SK-N-SH (cell line): ENCODE data around the gene MPC1. TPM values are rescaled to one million over a fixed set of nuclear protein-coding genes. Genes with fewer than 3 reads are reported as not detected.

Experiments used
- CTCF ChIA-PET: fragments of 300-600, 350-600 bp; formaldehyde crosslinking; extraction: SDS; loops from one replicate; lab custom pipeline; 2021; lab: Yijun Ruan, JAX
- POLR2A ChIA-PET: fragments of 350-600 bp; sonication (Branson Sonifier 250); formaldehyde crosslinking; extraction: SDS; loops from one replicate; lab custom pipeline; 2020; ENCODE audit warnings: antibody characterized with exemption, inconsistent platforms; lab: Yijun Ruan, JAX
- DNase-seq: peaks from one replicate; pipeline ENCODE4 v3.0.0; 2012
- H2AFZ ChIP-seq: fragments of 200-600 bp; sonication (generic); 2 replicates; pipeline ENCODE4 v1.8.1; 2016; ENCODE audit warnings: antibody characterized with exemption, mild to moderate bottlenecking, low read depth
- H3F3A ChIP-seq: fragments of 200-600 bp; sonication (generic); replicated peaks from 2 replicates; pipeline ENCODE3; 2016; ENCODE audit warnings: antibody characterized with exemption, mild to moderate bottlenecking; ENCODE audit not compliant: insufficient read depth
- H3K27ac ChIP-seq, 2 experiments: fragments of 200-500 bp in 1 of 2; fragments of 200-600 bp in 1 of 2; sonication (Bioruptor generic) in 1 of 2; sonication (generic), shearing (Covaris generic) in 1 of 2; 2 replicates each; pipeline versions ENCODE4 v1.5.1 to v1.6.1; 2014 to 2016; ENCODE audit warnings: low read depth in 2 of 2, inconsistent platforms in 1 of 2, low read length in 1 of 2, mild to moderate bottlenecking in 1 of 2, mixed read lengths in 1 of 2
- H3K27me3 ChIP-seq: fragments of 200-600 bp; sonication (generic), shearing (Covaris generic); 2 replicates; pipeline ENCODE4 v1.6.1; 2016; ENCODE audit warnings: mixed run types; ENCODE audit not compliant: insufficient read depth
- H3K36me3 ChIP-seq, 2 experiments: fragments of 200-500 bp in 1 of 2; fragments of 200-600 bp in 1 of 2; sonication (Bioruptor generic) in 1 of 2; sonication (generic) in 1 of 2; replicated peaks in 1 of 2; 2 replicates each; pipeline versions ENCODE3 to v1.5.1; 2014 to 2016; ENCODE audit warnings: low read length in 1 of 2, mild to moderate bottlenecking in 1 of 2; ENCODE audit not compliant: insufficient read depth in 2 of 2, control insufficient read depth in 1 of 2
- H3K4me1 ChIP-seq, 2 experiments: fragments of 200-500 bp in 1 of 2; fragments of 200-600 bp in 1 of 2; sonication (Bioruptor generic) in 1 of 2; sonication (generic), shearing (Covaris generic) in 1 of 2; 2 replicates each; pipeline versions ENCODE4 v1.5.1 to v1.6.1; 2014 to 2016; ENCODE audit warnings: low read depth in 1 of 2, low read length in 1 of 2, mixed run types in 1 of 2; ENCODE audit not compliant: insufficient read depth in 2 of 2, control insufficient read depth in 1 of 2
- H3K4me2 ChIP-seq: fragments of 200-600 bp; sonication (generic), shearing (Covaris generic); 2 replicates; pipeline ENCODE4 v1.6.1; 2017; ENCODE audit warnings: mixed run types
- H3K4me3 ChIP-seq, 2 experiments: fragments of 200-500 bp in 1 of 2; fragments of 200-600 bp in 1 of 2; sonication (Bioruptor generic) in 1 of 2; sonication (generic), shearing (Covaris generic) in 1 of 2; 2 replicates each; pipeline versions ENCODE4 v1.5.1 to v1.8.1; 2014 to 2016; ENCODE audit warnings: low read depth in 2 of 2, inconsistent platforms in 1 of 2, low read length in 1 of 2, mild to moderate bottlenecking in 1 of 2, mixed read lengths in 1 of 2, moderate library complexity in 1 of 2
- H3K79me2 ChIP-seq: fragments of 200-600 bp; sonication (generic); 2 replicates; pipeline ENCODE4 v1.8.1; 2017; ENCODE audit warnings: mild to moderate bottlenecking; ENCODE audit not compliant: insufficient read depth
- H3K9ac ChIP-seq: fragments of 200-600 bp; sonication (generic); 2 replicates; pipeline ENCODE4 v1.6.1; 2017; ENCODE audit warnings: mixed run types
- H3K9me2 ChIP-seq: fragments of 200-600 bp; sonication (generic); 2 replicates; pipeline ENCODE4 v1.6.1; 2017; ENCODE audit warnings: mixed run types
- H3K9me3 ChIP-seq: fragments of 200-600 bp; sonication (generic); 2 replicates; pipeline ENCODE4 v1.6.1; 2017; ENCODE audit warnings: mixed run types, mild to moderate bottlenecking, moderate library complexity
- H4K20me1 ChIP-seq: fragments of 200-600 bp; sonication (generic); 2 replicates; pipeline ENCODE4 v1.6.1; 2017; ENCODE audit warnings: mild to moderate bottlenecking, mixed run types; ENCODE audit not compliant: insufficient read depth
- CTCF ChIP-seq: fragments of 200-600 bp; sonication (generic); IDR thresholded peaks from 2 replicates; pipeline ENCODE4 v1.6.1; 2017; ENCODE audit warnings: antibody characterized with exemption, mild to moderate bottlenecking, moderate library complexity
- ELF1 ChIP-seq: IDR thresholded peaks from 2 replicates; pipeline ENCODE4 v1.4.0; 2012
- EP300 ChIP-seq, 2 experiments: IDR thresholded peaks; 2 replicates each; pipeline versions ENCODE4 v1.4.0 to v1.6.1; 2012; ENCODE audit warnings: borderline replicate concordance in 1 of 2, low read depth in 1 of 2, low read length in 1 of 2
- EZH2phosphoT487 ChIP-seq: fragments of 200-600 bp; sonication (generic); IDR thresholded peaks from 2 replicates; pipeline ENCODE4 v1.6.1; 2017; ENCODE audit warnings: low read depth, mixed run types, mild to moderate bottlenecking, antibody characterized with exemption, moderate library complexity, borderline replicate concordance
- FOXM1 ChIP-seq: IDR thresholded peaks from 2 replicates; pipeline ENCODE4 v1.4.0; 2012; ENCODE audit warnings: low read depth, mild to moderate bottlenecking
- GABPA ChIP-seq: IDR thresholded peaks from 2 replicates; pipeline ENCODE4 v1.4.0; 2012; ENCODE audit warnings: low read depth, mild to moderate bottlenecking
- GATA2 ChIP-seq: sonication (generic); formaldehyde crosslinking; IDR thresholded peaks from 2 replicates; pipeline ENCODE4 v1.5.0; 2020; ENCODE audit warnings: mild to moderate bottlenecking, missing genetic modification reagents
- MEF2A ChIP-seq: IDR thresholded peaks from 2 replicates; pipeline ENCODE4 v1.4.0; 2012; ENCODE audit warnings: low read depth, borderline replicate concordance
- MXI1 ChIP-seq: IDR thresholded peaks from 2 replicates; pipeline ENCODE4 v1.6.1; 2012; ENCODE audit warnings: mild to moderate bottlenecking, low read depth, low read length, improper control_type of control experiment
- NFIC ChIP-seq: IDR thresholded peaks from 2 replicates; pipeline ENCODE4 v1.4.0; 2012; ENCODE audit warnings: borderline replicate concordance
- NRF1 ChIP-seq: IDR thresholded peaks from 2 replicates; pipeline ENCODE4 v1.6.1; 2012; ENCODE audit warnings: low read depth, mild to moderate bottlenecking, low read length
- POLR2AphosphoS5 ChIP-seq: IDR thresholded peaks from 2 replicates; pipeline ENCODE4 v1.6.1; 2012; ENCODE audit warnings: low read depth, low read length
- RAD21 ChIP-seq: IDR thresholded peaks from 2 replicates; pipeline ENCODE4 v1.6.1; 2012; ENCODE audit warnings: mild to moderate bottlenecking, low read length
- RCOR1 ChIP-seq: fragments of 150-350 bp; IDR thresholded peaks from 2 replicates; pipeline ENCODE4 v1.6.1; 2017; ENCODE audit warnings: antibody characterized with exemption, low read length
- SIN3A ChIP-seq: IDR thresholded peaks from 2 replicates; pipeline ENCODE4 v1.6.1; 2012; ENCODE audit warnings: low read depth, mild to moderate bottlenecking, low read length, moderate library complexity, borderline replicate concordance
- TAF1 ChIP-seq: IDR thresholded peaks from 2 replicates; pipeline ENCODE4 v1.6.1; 2012; ENCODE audit warnings: low read depth, mild to moderate bottlenecking, low read length, moderate library complexity, borderline replicate concordance
- TCF12 ChIP-seq: IDR thresholded peaks from 2 replicates; pipeline ENCODE4 v1.4.0; 2012
- TEAD4 ChIP-seq: IDR thresholded peaks from 2 replicates; pipeline ENCODE4 v1.4.0; 2012; ENCODE audit warnings: mild to moderate bottlenecking, borderline replicate concordance; ENCODE audit not compliant: insufficient read depth
- WGBS: methylation state at CpG from one replicate; pipeline ENCODE4 v1.1.6; 2017; ENCODE audit warnings: low lambda C conversion rate; 5-methylcytosine and 5-hydroxymethylcytosine counted together
- polyA plus RNA-seq, 3 experiments: library from polyadenylated mRNA; depleted of rRNA; stranded (reverse); fragments of >200 nt; gene quantifications; 2 replicates each; pipeline ENCODE4 v1.2.3, GENCODE V29; 2012
- TF ChIP-seq, protein P1 (sequence below): IDR thresholded peaks from 2 replicates; pipeline ENCODE4 v1.4.0; 2012; ENCODE audit warnings: low read depth, borderline replicate concordance

The MPC1 gene
- polyA plus RNA-seq, 1 of the 3 experiments (the other 2 are of a cell fraction) = 13.6 TPM

DNA sequence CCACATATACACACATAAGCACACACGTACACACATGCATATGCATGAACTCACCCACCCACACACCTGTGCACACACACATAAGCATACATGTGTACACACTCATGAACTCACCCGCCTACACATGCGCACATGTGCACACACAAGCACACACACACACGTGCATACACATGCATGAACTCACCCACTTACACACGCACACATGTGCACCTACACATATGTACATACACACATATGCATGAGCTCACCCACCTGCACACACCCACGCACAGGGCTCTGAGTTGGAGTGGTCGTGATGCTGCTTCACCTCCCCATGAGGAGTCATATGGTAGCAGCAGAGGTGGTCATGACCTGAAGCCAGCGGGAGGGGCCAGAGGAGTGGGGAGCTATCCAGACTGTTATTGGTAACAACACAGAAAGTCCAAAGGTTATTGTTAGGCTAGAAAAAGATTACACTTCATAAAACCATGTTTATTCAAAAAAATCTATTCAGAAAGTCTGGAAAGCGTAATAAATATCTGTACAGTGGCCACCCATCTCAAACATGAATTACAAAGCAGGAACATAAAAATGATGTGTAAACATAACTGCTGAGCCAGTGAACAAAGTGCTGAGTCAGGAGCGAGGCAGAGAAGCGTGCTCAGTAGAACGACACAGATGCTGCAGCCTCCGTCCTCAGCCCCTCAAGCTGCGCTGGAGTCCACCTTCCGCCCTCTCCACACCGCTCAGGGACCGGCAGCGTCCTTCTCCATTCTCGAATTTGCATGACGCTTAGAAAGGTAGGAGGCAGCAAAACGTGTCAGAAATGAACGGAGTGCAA is 26.4 kb upstream of the MPC1 start:
- Histone ChIP-seq H3K9ac (no peak overlapping the region), H3K4me1 (no peaks in the 10 kb centered on the region; a peak in 1 of 4 replicates), H2AFZ (no peak overlapping the region), H3K79me2 (no peaks in the 10 kb centered on the region), H3K9me3 (no peaks in the 10 kb centered on the region), H4K20me1 (no peaks in the 10 kb centered on the region), H3K9me2 (no peaks in the 10 kb centered on the region), H3K36me3 (peaks cover 5 to 47% of the 10 kb centered on the region in 2 experiments), H3K27ac (no peak overlapping the region; a peak in 1 of 4 replicates), H3K4me3 (no peak overlapping the region), H3K4me2 (no peak overlapping the region), H3K27me3 (no peaks in the 10 kb centered on the region), H3F3A (no peaks in the 10 kb centered on the region)
- DNase-seq = no peak
- ChIA-PET CTCF (interaction anchor here (0.9 to 1.9 kb wide), 3 partner anchors 96 to 156 kb away, joined by 3 to 5 read pairs (median 3); no protein-coding TSS in a partner anchor), POLR2A (no interaction called here)
- no peak for TF ChIP-seq TCF12
- no peak for TF ChIP-seq TAF1
- no peak for TF ChIP-seq GATA2 (CRISPR knock-in tag)
- TF ChIP-seq, protein P1, sequence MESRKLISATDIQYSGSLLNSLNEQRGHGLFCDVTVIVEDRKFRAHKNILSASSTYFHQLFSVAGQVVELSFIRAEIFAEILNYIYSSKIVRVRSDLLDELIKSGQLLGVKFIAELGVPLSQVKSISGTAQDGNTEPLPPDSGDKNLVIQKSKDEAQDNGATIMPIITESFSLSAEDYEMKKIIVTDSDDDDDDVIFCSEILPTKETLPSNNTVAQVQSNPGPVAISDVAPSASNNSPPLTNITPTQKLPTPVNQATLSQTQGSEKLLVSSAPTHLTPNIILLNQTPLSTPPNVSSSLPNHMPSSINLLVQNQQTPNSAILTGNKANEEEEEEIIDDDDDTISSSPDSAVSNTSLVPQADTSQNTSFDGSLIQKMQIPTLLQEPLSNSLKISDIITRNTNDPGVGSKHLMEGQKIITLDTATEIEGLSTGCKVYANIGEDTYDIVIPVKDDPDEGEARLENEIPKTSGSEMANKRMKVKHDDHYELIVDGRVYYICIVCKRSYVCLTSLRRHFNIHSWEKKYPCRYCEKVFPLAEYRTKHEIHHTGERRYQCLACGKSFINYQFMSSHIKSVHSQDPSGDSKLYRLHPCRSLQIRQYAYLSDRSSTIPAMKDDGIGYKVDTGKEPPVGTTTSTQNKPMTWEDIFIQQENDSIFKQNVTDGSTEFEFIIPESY = no peak
- TF ChIP-seq TEAD4 = no peak
- TF ChIP-seq EP300 (IDR thresholded peaks at IDR 0.05; ENCODE audit: borderline replicate concordance in 1 of 2, low read depth in 1 of 2, low read length in 1 of 2) = no peak
- TF ChIP-seq GABPA = no peak
- TF ChIP-seq MEF2A = no peak
- TF ChIP-seq NFIC = no peak
- no peak for TF ChIP-seq POLR2AphosphoS5
- no peak for TF ChIP-seq RCOR1
- WGBS = 90% methylated on average over 22 of the region's 22 CpGs

DNA sequence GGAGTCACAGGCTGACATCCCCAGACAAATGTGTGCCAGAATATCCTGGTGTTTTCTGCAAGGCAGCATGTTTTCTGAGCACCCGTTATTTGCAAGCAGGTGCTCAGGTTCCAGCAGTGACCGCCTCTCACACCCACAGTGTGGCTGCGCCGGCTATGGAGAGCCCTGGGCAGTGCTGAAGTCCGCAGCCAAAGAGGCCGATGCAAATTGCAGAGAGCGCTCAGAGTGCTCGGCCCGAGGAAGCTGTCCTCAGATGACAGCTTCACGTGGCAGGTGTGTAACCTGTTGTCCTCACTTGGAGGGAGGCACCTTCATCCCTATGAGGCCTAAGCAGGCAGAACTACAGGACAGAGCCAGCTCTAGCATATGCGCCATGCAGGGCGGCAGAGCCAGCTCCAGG is 23.5 kb upstream of the MPC1 start:
- no peak for DNase-seq
- TF ChIP-seq POLR2AphosphoS5 (no peak), TCF12 (no peak), SIN3A (no peak), ELF1 (no peak), EZH2phosphoT487 (no peak), MXI1 (no peak), FOXM1 (no peak), CTCF (no peak), NRF1 (no peak), RAD21 (no peak)
- TF ChIP-seq, protein P1 = no peak
- Histone ChIP-seq H3K36me3 (peaks cover 3 to 21% of the 10 kb centered on the region in 2 experiments), H3K4me3 (no peak overlapping the region), H3K27ac (no peak overlapping the region), H3K9me2 (no peaks in the 10 kb centered on the region), H2AFZ (no peak overlapping the region), H3K4me1 (peaks cover 0 to 21% of the 10 kb centered on the region in 2 experiments; a peak in 2 of 4 replicates), H4K20me1 (no peaks in the 10 kb centered on the region), H3K79me2 (no peaks in the 10 kb centered on the region), H3F3A (no peaks in the 10 kb centered on the region), H3K27me3 (no peaks in the 10 kb centered on the region), H3K9ac (no peak overlapping the region), H3K9me3 (no peaks in the 10 kb centered on the region), H3K4me2 (no peak overlapping the region)
- ChIA-PET CTCF (interaction anchor here (0.7 to 1.7 kb wide), 2 partner anchors 368 to 585 kb away, joined by 3 to 4 read pairs; no protein-coding TSS in a partner anchor), POLR2A (no interaction called here)
- 75% methylated on average over 8 of the region's 12 CpGs for WGBS
